ENCODE data around the gene PPP2R5C. TPM values are rescaled to one million over a fixed set of nuclear protein-coding genes. Genes with fewer than 3 reads are reported as not detected.

The PPP2R5C gene
- total and polyA plus RNA-seq, 8 donors = 103 to 176 (median 112) TPM

- peaks cover 12 to 15% of the 10 kb centered on the region in 2 donors for H3K4me1 ChIP-seq
- intact Hi-C loops (cut with DNase I) = no loop called here
- no peaks in the 10 kb centered on the region for H3K9me3 ChIP-seq
- no peak for TF ChIP-seq CTCF (IDR thresholded peaks at IDR 0.05)
- no peaks in the 10 kb centered on the region for H3K27me3 ChIP-seq
- no peak overlapping the region for H3K27ac ChIP-seq
- no peak for DNase-seq
- peaks cover 0 to 15% of the 10 kb centered on the region in 2 donors for H3K36me3 ChIP-seq
- no peak overlapping the region for H3K4me3 ChIP-seq
- ATAC-seq = no peak
These were observed 6.3 kb downstream of the PPP2R5C start for GRCh38 chr14:101767618-101768362.

GRCh38 chr14:101770183-101770582 lies 8.7 kb downstream of the PPP2R5C start:
- no peaks in the 10 kb centered on the region for H3K4me1 ChIP-seq
- no peak overlapping the region for H3K27ac ChIP-seq
- TF ChIP-seq CTCF (IDR thresholded peaks at IDR 0.05) = no peak
- DNase-seq (no peak), ATAC-seq (no peak)
- H3K9me3 ChIP-seq = no peaks in the 10 kb centered on the region
- peaks cover 0 to 15% of the 10 kb centered on the region in 2 donors for H3K36me3 ChIP-seq
- no peak overlapping the region for H3K4me3 ChIP-seq
- H3K27me3 ChIP-seq = no peaks in the 10 kb centered on the region
- intact Hi-C loops (cut with DNase I) = loop anchor here in 1 of 2 donors (10.0 kb wide), 2 partner anchors 115 to 185 kb away; no protein-coding TSS in a partner anchor

GRCh38 chr14:101772770-101773169 lies 11.3 kb downstream of the PPP2R5C start:
- no peaks in the 10 kb centered on the region for H3K36me3 ChIP-seq
- H3K27me3 ChIP-seq = no peaks in the 10 kb centered on the region
- no peak overlapping the region for H3K4me3 ChIP-seq
- DNase-seq (no peak), ATAC-seq (no peak)
- no peak overlapping the region for H3K27ac ChIP-seq
- intact Hi-C loops (cut with DNase I) = loop anchor here in 1 of 2 donors (10.0 kb wide), 2 partner anchors 112 to 182 kb away; no protein-coding TSS in a partner anchor
- no peak for TF ChIP-seq CTCF (IDR thresholded peaks at IDR 0.05)
- no peaks in the 10 kb centered on the region for H3K9me3 ChIP-seq
- H3K4me1 ChIP-seq = no peaks in the 10 kb centered on the region

GRCh38 chr14:101773378-101773777 lies 11.9 kb downstream of the PPP2R5C start:
- TF ChIP-seq CTCF (IDR thresholded peaks at IDR 0.05) = no peak
- ATAC-seq (no peak), DNase-seq (no peak)
- H3K27me3 ChIP-seq = no peaks in the 10 kb centered on the region
- H3K9me3 ChIP-seq = no peaks in the 10 kb centered on the region
- intact Hi-C loops (cut with DNase I) = loop anchor here in 1 of 2 donors (10.0 kb wide), 2 partner anchors 111 to 181 kb away; no protein-coding TSS in a partner anchor
- H3K4me1 ChIP-seq = no peaks in the 10 kb centered on the region
- no peak overlapping the region for H3K4me3 ChIP-seq
- no peaks in the 10 kb centered on the region for H3K36me3 ChIP-seq
- no peak overlapping the region for H3K27ac ChIP-seq

- intact Hi-C loops (cut with DNase I) = loop anchor here in 1 of 2 donors (10.0 kb wide), 2 partner anchors 111 to 181 kb away; no protein-coding TSS in a partner anchor
- ATAC-seq = no peak
These were observed 12.7 kb downstream of the PPP2R5C start for GRCh38 chr14:101774006-101774795.

More at GRCh38 chr14:101774006-101774795, 12.7 kb downstream of the PPP2R5C start:
- H3K27ac ChIP-seq = no peak overlapping the region
- no peak overlapping the region for H3K4me3 ChIP-seq
- H3K36me3 ChIP-seq = no peaks in the 10 kb centered on the region
- DNase-seq = no peak
- no peaks in the 10 kb centered on the region for H3K4me1 ChIP-seq
- H3K9me3 ChIP-seq = no peaks in the 10 kb centered on the region
- TF ChIP-seq CTCF (IDR thresholded peaks at IDR 0.05) = no peak
- peaks cover 0 to 6% of the 10 kb centered on the region in 2 donors for H3K27me3 ChIP-seq

Measured in left lung (tissue), 10 donors.